Stimulated activated CD4-positive, alpha-beta T cell treated with anti-CD3 and anti-CD28 coated beads, Interleukin-1b, Interleukin-23, amount 100 ng/mL, for 4 hours (primary cell): Measurements from ENCODE around the gene STIMATE.

Source experiments
- DNase-seq, 2 donors: peaks; one replicate each; pipeline ENCODE4 v3.0.0-alpha.2; 2020; ENCODE audit warnings: low read depth in 2 of 2

The STIMATE gene

GRCh38 chr3:52791928-52792327, 105.4 kb downstream of the STIMATE start:
- no peak for DNase-seq

DNA sequence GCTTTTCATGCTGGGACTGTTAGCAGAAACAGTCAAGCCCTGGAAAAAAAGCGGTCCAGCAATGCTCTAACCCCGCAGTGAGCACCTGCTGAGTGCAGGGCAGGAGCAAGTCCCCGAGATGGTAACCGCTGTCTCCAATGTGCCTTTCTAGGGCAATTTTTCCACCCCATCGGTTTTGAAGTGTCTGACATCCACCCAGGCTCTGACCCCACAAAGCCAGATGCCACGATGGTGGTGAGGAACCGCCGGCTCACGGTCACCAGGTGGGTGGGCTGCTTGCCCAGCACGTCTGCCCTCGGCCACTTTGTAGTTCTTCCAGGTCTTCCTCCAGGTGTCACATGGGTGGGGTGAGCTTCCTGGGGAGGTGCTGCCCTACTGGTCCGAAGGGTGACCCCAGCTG, 106.0 kb downstream of the STIMATE start:
- no peak for DNase-seq

DNA sequence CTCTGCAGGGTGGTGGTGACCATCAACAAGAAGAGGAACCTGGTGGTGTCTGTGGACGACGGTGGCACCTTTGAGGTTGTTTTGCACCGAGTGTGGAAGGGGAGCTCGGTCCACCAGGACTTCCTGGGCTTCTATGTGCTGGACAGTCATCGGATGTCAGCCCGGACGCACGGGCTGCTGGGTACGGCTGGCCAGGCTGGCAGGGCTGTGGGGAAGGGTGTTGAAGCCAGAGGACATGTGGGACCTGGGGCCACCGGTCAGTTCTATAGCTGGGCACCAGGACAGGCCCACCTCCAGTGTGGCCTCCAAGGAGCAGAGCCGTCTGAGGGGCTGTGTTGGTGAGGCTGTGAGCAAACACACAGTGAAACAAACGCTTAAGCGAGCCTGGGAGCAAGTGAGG, 106.6 kb downstream of the STIMATE start:
- DNase-seq: no peak

DNA sequence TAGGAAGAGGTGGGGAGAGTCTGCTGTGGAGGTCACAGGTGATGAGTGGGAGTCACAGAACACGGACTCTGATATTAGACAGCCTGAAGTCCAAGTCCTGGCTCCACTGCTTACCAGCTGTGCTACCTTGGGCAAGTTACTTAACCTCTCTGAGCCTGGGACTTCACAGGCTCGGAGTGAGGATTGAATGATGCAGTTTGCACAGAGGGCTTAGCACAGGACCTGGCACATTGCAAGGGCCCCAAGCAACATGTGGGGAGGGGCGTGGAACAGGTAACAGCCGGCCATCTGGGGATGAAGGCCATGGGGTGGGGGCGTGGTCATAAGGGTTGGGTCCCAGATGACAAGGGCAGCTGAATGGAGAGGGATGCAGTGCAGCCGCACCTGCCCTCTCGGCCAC, 107.0 kb downstream of the STIMATE start:
- no peak for DNase-seq

DNA sequence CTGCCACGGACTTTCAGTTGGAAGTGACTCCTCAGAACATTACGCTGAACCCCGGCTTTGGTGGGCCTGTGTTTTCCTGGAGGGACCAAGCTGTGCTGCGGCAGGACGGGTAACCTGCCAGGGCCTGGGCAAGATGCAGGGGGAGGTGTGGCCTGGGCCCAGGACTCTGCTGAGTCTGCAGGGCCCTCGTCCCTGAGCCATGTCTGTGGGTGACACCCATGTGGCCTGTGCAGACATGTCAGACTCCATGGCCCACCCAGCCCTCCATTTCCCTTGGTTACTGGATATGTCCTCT, 107.7 kb downstream of the STIMATE start:
- DNase-seq: no peak

- no peak for DNase-seq
Measured at GRCh38 chr3:52788890-52789745, 108.2 kb downstream of the STIMATE start.

- DNase-seq: no peak
Measured at GRCh38 chr3:52787672-52788625, 109.4 kb downstream of the STIMATE start.

DNA sequence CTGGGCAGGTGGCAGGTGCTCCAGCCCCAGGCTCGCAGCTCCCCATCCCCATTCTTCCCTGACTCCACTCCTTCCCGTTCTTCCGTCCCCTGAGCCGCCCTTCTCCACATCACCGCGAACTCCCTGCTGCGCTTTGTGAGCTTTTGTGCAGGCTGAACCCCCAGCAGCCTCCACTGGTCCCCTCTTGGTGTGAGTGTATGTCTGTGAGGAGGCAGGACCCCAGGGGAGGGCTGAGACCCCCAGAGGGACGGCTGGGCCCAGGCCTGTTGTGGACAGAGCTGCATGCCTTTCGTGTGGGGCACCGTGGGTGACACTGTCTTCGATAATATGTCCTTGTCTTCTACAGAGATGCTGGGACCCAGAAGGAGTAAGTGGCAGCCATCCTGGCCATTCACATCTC, 110.1 kb downstream of the STIMATE start:
- no peak for DNase-seq
